SK-N-SH treated with all-trans-retinoic acid at 6 μM for 48 hours (cell line): Measurements from ENCODE around the gene EPS8L1.

Source experiments
- BACH2 ChIP-seq: fragments of 250-450 bp; sonication (Bioruptor Pico); IDR thresholded peaks from 2 replicates; pipeline ENCODE4 v1.9.0; 2021; ENCODE audit warnings: mild to moderate bottlenecking, borderline replicate concordance
- ESRRG ChIP-seq: fragments of 250-450 bp; sonication (Bioruptor Pico); IDR thresholded peaks from 2 replicates; pipeline ENCODE4 v1.6.1; 2021; ENCODE audit warnings: mild to moderate bottlenecking
- PATZ1 ChIP-seq: fragments of 250-450 bp; sonication (Bioruptor Pico); IDR thresholded peaks from 2 replicates; pipeline ENCODE4 v1.8.0; 2020; ENCODE audit warnings: mild to moderate bottlenecking, moderate library complexity, borderline replicate concordance
- PPARA ChIP-seq: fragments of 250-450 bp; sonication (Bioruptor Pico); IDR thresholded peaks from 2 replicates; pipeline ENCODE4 v1.5.0; 2020; ENCODE audit warnings: mild to moderate bottlenecking, borderline replicate concordance
- RARB ChIP-seq: fragments of 250-450 bp; sonication (Bioruptor Pico); IDR thresholded peaks from 2 replicates; pipeline ENCODE4 v1.8.0; 2021; ENCODE audit warnings: mild to moderate bottlenecking, moderate library complexity
- SNAI2 ChIP-seq: fragments of 250-450 bp; sonication (Bioruptor Pico); IDR thresholded peaks from 2 replicates; pipeline ENCODE4 v1.5.0; 2020; ENCODE audit warnings: mild to moderate bottlenecking, moderate library complexity
- TCF4 ChIP-seq: fragments of 250-450 bp; sonication (Bioruptor Pico); IDR thresholded peaks from 2 replicates; pipeline ENCODE4 v1.8.0; 2021; ENCODE audit warnings: mild to moderate bottlenecking, moderate library complexity, borderline replicate concordance
- ZC3H10 ChIP-seq: fragments of 250-450 bp; sonication (Bioruptor Pico); IDR thresholded peaks from 2 replicates; pipeline ENCODE4 v1.5.1; 2021; ENCODE audit warnings: mild to moderate bottlenecking, moderate library complexity
- ZFP3 ChIP-seq: fragments of 250-450 bp; sonication (Bioruptor Pico); IDR thresholded peaks from 2 replicates; pipeline ENCODE4 v1.5.0; 2020; ENCODE audit warnings: mild to moderate bottlenecking, moderate library complexity
- ZFP30 ChIP-seq: fragments of 450-650 bp; formaldehyde crosslinking; IDR thresholded peaks from 2 replicates; pipeline ENCODE4 v1.5.0; 2022; ENCODE audit warnings: mild to moderate bottlenecking, moderate library complexity
- TF ChIP-seq, protein P1 (sequence below): fragments of 250-450 bp; sonication (Bioruptor Pico); IDR thresholded peaks from 2 replicates; pipeline ENCODE4 v1.8.0; 2021; ENCODE audit warnings: low read depth, mild to moderate bottlenecking, moderate library complexity, borderline replicate concordance

DNA sequence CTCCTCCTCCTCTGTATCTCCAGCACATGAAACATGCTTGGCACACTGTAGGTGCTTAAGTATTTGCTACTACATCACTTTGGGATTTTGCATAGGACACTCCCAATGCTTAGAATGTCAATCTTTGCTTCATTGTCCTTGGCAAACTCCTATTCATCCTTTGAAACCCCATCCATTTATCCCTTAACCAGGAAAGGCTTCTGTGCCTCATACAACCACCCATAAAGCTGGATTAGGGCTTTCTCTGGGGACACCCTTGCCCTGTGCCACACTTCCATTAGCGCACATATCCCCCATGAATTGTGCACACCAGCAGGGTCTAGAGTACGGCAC, 5.8 kb upstream of the EPS8L1 start:
- no peak for TF ChIP-seq ESRRG (CRISPR knock-in tag)
- no peak for TF ChIP-seq BACH2 (CRISPR knock-in tag)
- TF ChIP-seq, protein P1, sequence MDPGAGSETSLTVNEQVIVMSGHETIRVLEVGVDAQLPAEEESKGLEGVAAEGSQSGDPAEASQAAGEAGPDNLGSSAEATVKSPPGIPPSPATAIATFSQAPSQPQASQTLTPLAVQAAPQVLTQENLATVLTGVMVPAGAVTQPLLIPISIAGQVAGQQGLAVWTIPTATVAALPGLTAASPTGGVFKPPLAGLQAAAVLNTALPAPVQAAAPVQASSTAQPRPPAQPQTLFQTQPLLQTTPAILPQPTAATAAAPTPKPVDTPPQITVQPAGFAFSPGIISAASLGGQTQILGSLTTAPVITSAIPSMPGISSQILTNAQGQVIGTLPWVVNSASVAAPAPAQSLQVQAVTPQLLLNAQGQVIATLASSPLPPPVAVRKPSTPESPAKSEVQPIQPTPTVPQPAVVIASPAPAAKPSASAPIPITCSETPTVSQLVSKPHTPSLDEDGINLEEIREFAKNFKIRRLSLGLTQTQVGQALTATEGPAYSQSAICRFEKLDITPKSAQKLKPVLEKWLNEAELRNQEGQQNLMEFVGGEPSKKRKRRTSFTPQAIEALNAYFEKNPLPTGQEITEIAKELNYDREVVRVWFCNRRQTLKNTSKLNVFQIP (CRISPR knock-in tag) = no peak
- no peak for TF ChIP-seq TCF4 (CRISPR knock-in tag)
- no peak for TF ChIP-seq PATZ1
- TF ChIP-seq RARB = no peak
- TF ChIP-seq PPARA (CRISPR knock-in tag) = no peak
- TF ChIP-seq SNAI2 (CRISPR knock-in tag) = no peak
- peak; percentile 99 for TF ChIP-seq ZFP3
- no peak for TF ChIP-seq ZC3H10 (CRISPR knock-in tag)
- no peak for TF ChIP-seq ZFP30 (CRISPR knock-in tag)
